GM12878 (cell line): Measurements from ENCODE around the gene AGK. TPM values are rescaled to one million over a fixed set of nuclear protein-coding genes. Genes with fewer than 3 reads are reported as not detected.

Experiments used
- ATAC-seq: fragments of 200-7000 bp; cut with Tn5 transposase; 3 replicates; pipeline ENCODE4 v1.9.1; 2020; ENCODE audit warnings: mild to moderate bottlenecking, moderate library complexity
- BruUV-seq: library from RNA; stranded (reverse); fragments of 400-500 nt; replicated peaks from 2 replicates; lab custom pipeline; 2021; lab: Mats Ljungman, UMichigan
- CTCF ChIA-PET: fragments of 300-600 bp; sonication (Branson Sonifier 250); formaldehyde crosslinking; extraction: SDS; loops from one replicate; lab custom pipeline; 2021; ENCODE audit warnings: inconsistent platforms; lab: Yijun Ruan, JAX
- POLR2A ChIA-PET: fragments of 350-600 bp; formaldehyde crosslinking; extraction: SDS; loops from one replicate; lab custom pipeline; 2021; ENCODE audit warnings: inconsistent platforms; lab: Charles Lee
- RAD21 ChIA-PET: fragments of 300-600 bp; sonication (Branson Sonifier 250); formaldehyde crosslinking; loops from one replicate; lab custom pipeline; 2023; ENCODE audit warnings: antibody characterized with exemption; ENCODE audit not compliant: unreplicated experiment; lab: Charles Lee
- SMC1A ChIA-PET: fragments of 300-600 bp; sonication (Branson Sonifier 250); formaldehyde crosslinking; loops from one replicate; lab custom pipeline; 2023; ENCODE audit not compliant: unreplicated experiment, uncharacterized antibody; lab: Charles Lee
- DNase-seq: peaks from one replicate; pipeline ENCODE4 v3.0.0-alpha.2; 2011; ENCODE audit warnings: low read depth, low spot score
- FAIRE-seq: peaks from 3 replicates; lab custom pipeline; 2011; peaks lifted over from hg19 to GRCh38; lab: Jason Lieb, UNC
- H2AFZ ChIP-seq: 2 replicates; pipeline ENCODE4 v1.6.0; 2011; ENCODE audit warnings: low read depth, low read length, control low read depth; ENCODE audit not compliant: control insufficient read depth
- H3K27ac ChIP-seq: 2 replicates; pipeline ENCODE4 v1.5.1; 2011; ENCODE audit warnings: control low read depth; ENCODE audit not compliant: control insufficient read depth, insufficient read depth
- H3K27me3 ChIP-seq, 2 experiments: replicated peaks in 1 of 2; 2 replicates each; pipeline versions ENCODE4 v1.6.0 to v1.6.1; 2011; ENCODE audit warnings: low read length in 1 of 2; ENCODE audit not compliant: control insufficient read depth in 2 of 2, insufficient read depth in 2 of 2
- H3K36me3 ChIP-seq, 2 experiments: 2 replicates each; pipeline ENCODE4 v1.5.1; 2011; ENCODE audit warnings: low read length in 1 of 2; ENCODE audit not compliant: control insufficient read depth in 2 of 2, insufficient read depth in 2 of 2
- H3K4me1 ChIP-seq: 2 replicates; pipeline ENCODE4 v1.6.1; 2011; ENCODE audit warnings: mild to moderate bottlenecking, low read length, moderate library complexity, mixed read lengths; ENCODE audit not compliant: control insufficient read depth, insufficient read depth
- H3K4me2 ChIP-seq: 2 replicates; pipeline ENCODE4 v1.6.0; 2011; ENCODE audit warnings: control low read depth; ENCODE audit not compliant: control insufficient read depth, insufficient read depth
- H3K4me3 ChIP-seq: fragments of 200-600 bp; sonication (generic); 2 replicates; pipeline ENCODE4 v1.5.1; 2016
- H3K79me2 ChIP-seq: 2 replicates; pipeline ENCODE4 v1.6.0; 2011; ENCODE audit warnings: low read length; ENCODE audit not compliant: control insufficient read depth, insufficient read depth
- H3K9ac ChIP-seq: 2 replicates; pipeline ENCODE4 v1.8.0; 2011; ENCODE audit warnings: low read length, control low read depth, mixed read lengths; ENCODE audit not compliant: control insufficient read depth, insufficient read depth
- H3K9me3 ChIP-seq: replicated peaks from 3 replicates; pipeline ENCODE4 v1.5.1; 2011; ENCODE audit warnings: mild to moderate bottlenecking, low read length; ENCODE audit not compliant: control insufficient read depth, insufficient read depth
- H4K20me1 ChIP-seq: 2 replicates; pipeline ENCODE4 v1.6.0; 2011; ENCODE audit not compliant: control insufficient read depth, insufficient read depth
- CTCF ChIP-seq, 3 experiments: IDR thresholded peaks in 2 of 3; conservative IDR thresholded peaks in 1 of 3; 2 replicates each; pipeline ENCODE4 v1.5.1; 2011; ENCODE audit warnings: low read depth in 3 of 3, low read length in 3 of 3, mild to moderate bottlenecking in 3 of 3, control low read depth in 2 of 3, moderate library complexity in 2 of 3, inconsistent platforms in 1 of 3, mixed read lengths in 1 of 3; ENCODE audit not compliant: control insufficient read depth in 2 of 3, insufficient read depth in 1 of 3; ENCODE audit errors: extremely low read depth in 1 of 3
- CUX1 ChIP-seq: IDR thresholded peaks from 2 replicates; pipeline ENCODE4 v1.6.1; 2012; ENCODE audit warnings: improper control_type of control experiment, low read depth, low read length; ENCODE audit not compliant: insufficient replicate concordance
- GATAD2B ChIP-seq: fragments of 450-650 bp; conservative IDR thresholded peaks from 2 replicates; pipeline ENCODE4 v1.6.1; 2017; ENCODE audit warnings: low read depth, mild to moderate bottlenecking, moderate library complexity
- ZBTB11 ChIP-seq: fragments of 450-650 bp; formaldehyde crosslinking; IDR thresholded peaks from 2 replicates; pipeline ENCODE4 v1.5.0; 2022; ENCODE audit warnings: mild to moderate bottlenecking, missing genetic modification characterization
- WGBS: methylation state at CpG from one replicate; pipeline ENCODE4 v1.1.6; 2016; ENCODE audit warnings: low lambda C conversion rate; ENCODE audit not compliant: insufficient replicate concordance, insufficient coverage; ENCODE audit errors: missing lambda C conversion rate; 5-methylcytosine and 5-hydroxymethylcytosine counted together
- in situ Hi-C: fragments of 300-500 bp; cut with MboI; formaldehyde crosslinking; loops from 9 replicates; pipeline ENCODE4 v1.14.3; 2018; ENCODE audit warnings: mixed read lengths
- intact Hi-C: fragments of 100-400 bp; cut with micrococcal nuclease; formaldehyde crosslinking; loops from one replicate; pipeline ENCODE4 v1.14.2; 2022; ENCODE audit not compliant: unreplicated experiment
- polyA plus RNA-seq, 11 experiments: library from polyadenylated mRNA; depleted of rRNA in 4 of 11; unstranded in 6 of 11; stranded (reverse) in 5 of 11; fragments of >200 nt; fragmentation: Nextera tagmentation in 4 of 11; fragmentation: Illumina TruSeq in 1 of 11; extraction: Ambion mirVana in 4 of 11; extraction: Trizol in 1 of 11; gene quantifications; 1 replicate in 1 of 11; 2 replicates in 10 of 11; pipeline versions ENCODE4 v1.2.1 to v1.2.3, GENCODE V29; 2011 to 2016; ENCODE audit warnings: inconsistent platforms in 2 of 11, missing spikeins in 2 of 11, low read depth in 1 of 11
- total RNA-seq, 4 experiments: library from RNA; depleted of rRNA in 3 of 4; stranded (reverse); fragments of >200 nt in 3 of 4; fragmentation: Illumina TruSeq in 1 of 4; extraction: Trizol in 1 of 4; gene quantifications; 2 replicates each; pipeline versions ENCODE4 v1.2.1 to v1.2.3, GENCODE V29; 2013 to 2021

The AGK gene
- total and polyA plus RNA-seq, 10 of the 15 experiments (the other 5 are each of a cell fraction or from before 2014, with no cell fraction given), result 32.5 to 85.6 (median 47.8) TPM

GRCh38 chr7:141534757-141535737 is 16.2 kb upstream of the AGK start:
- no peaks in the 10 kb centered on the region for H3K4me1 ChIP-seq
- no peak for FAIRE-seq
- no peaks in the 10 kb centered on the region for H3K79me2 ChIP-seq
- BruUV-seq, result no TSS peak
- no peaks in the 10 kb centered on the region for H3K36me3 ChIP-seq
- no peaks in the 10 kb centered on the region for H3K9me3 ChIP-seq
- no peak overlapping the region for H3K4me2 ChIP-seq
- no peak for DNase-seq
- WGBS, result 40% methylated on average over 9 of the region's 9 CpGs
- H2AFZ ChIP-seq, result no peak overlapping the region
- RAD21 ChIA-PET, result interaction anchor here (1.0 to 1.6 kb wide), 2 partner anchors 113 to 860 kb away, joined by 3 to 4 read pairs; no protein-coding TSS in a partner anchor
- SMC1A ChIA-PET, result interaction anchor here (0.7 to 4.9 kb wide), 9 partner anchors 14 to 529 kb away, joined by 3 to 33 read pairs (median 4); no protein-coding TSS in a partner anchor
- CTCF ChIA-PET, result interaction anchor here (0.9 to 2.1 kb wide), 8 partner anchors 9 to 859 kb away, joined by 3 to 21 read pairs (median 4); partner anchors contain the start of genes AGK and MRPS33
- intact Hi-C loops, result loop anchor here (5.0 to 10.0 kb wide), 6 partner anchors 220 to 1018 kb away; partner anchors contain the start of gene MRPS33
- H3K27me3 ChIP-seq, result no peaks in the 10 kb centered on the region
- H4K20me1 ChIP-seq, result no peaks in the 10 kb centered on the region
- no peak for ATAC-seq
- in situ Hi-C loops, result loop anchor here (25.0 kb wide), 1 partner anchor 723 kb away; no protein-coding TSS in a partner anchor
- H3K27ac ChIP-seq, result no peak overlapping the region
- H3K9ac ChIP-seq, result no peak overlapping the region
- no peak overlapping the region for H3K4me3 ChIP-seq
- POLR2A ChIA-PET, result no interaction called here
- TF ChIP-seq CTCF (IDR thresholded peaks at IDR 0.05 in 2 of 3, conservative IDR thresholded peaks at IDR 0.05 in 1 of 3; ENCODE audit: control insufficient read depth in 2 of 3, extremely low read depth in 1 of 3, insufficient read depth in 1 of 3, low read depth in 3 of 3, low read length in 3 of 3) (no peak), ZBTB11 (CRISPR knock-in tag) (no peak), GATAD2B (no peak), CUX1 (no peak)
